Liver (tissue), 3 donors: ENCODE measurements around the gene USP24.

Experiments
- CTCF ChIP-seq: fragments of 150-350 bp; IDR thresholded peaks from 2 replicates; pipeline ENCODE4 v1.5.1; 2017; ENCODE audit warnings: improper control_type of control experiment, low read depth, low read length; ENCODE audit not compliant: missing input control
- EGR1 ChIP-seq, 2 donors: IDR thresholded peaks; 2 replicates each; pipeline ENCODE4 v1.6.1; 2016 to 2018; ENCODE audit warnings: antibody characterized with exemption in 2 of 2, low read depth in 2 of 2
- FOXA2 ChIP-seq: IDR thresholded peaks from 2 replicates; pipeline ENCODE4 v1.6.1; 2016; ENCODE audit warnings: antibody characterized with exemption
- GABPA ChIP-seq, 2 donors: IDR thresholded peaks in 1 of 2; conservative IDR thresholded peaks in 1 of 2; 2 replicates each; pipeline ENCODE4 v1.6.1; 2016; ENCODE audit warnings: antibody characterized with exemption in 2 of 2, mild to moderate bottlenecking in 1 of 2, moderate library complexity in 1 of 2
- HNF4A ChIP-seq, 2 donors: conservative IDR thresholded peaks; 2 replicates each; pipeline ENCODE4 v1.6.1; 2016; ENCODE audit warnings: antibody characterized with exemption in 2 of 2, mild to moderate bottlenecking in 2 of 2
- RAD21 ChIP-seq, 2 donors: IDR thresholded peaks; 2 replicates each; pipeline ENCODE4 v1.6.1; 2016; ENCODE audit warnings: antibody characterized with exemption in 2 of 2, mild to moderate bottlenecking in 2 of 2
- REST ChIP-seq: IDR thresholded peaks from 2 replicates; pipeline ENCODE4 v1.6.1; 2016; ENCODE audit warnings: antibody characterized with exemption, mild to moderate bottlenecking
- RXRA ChIP-seq, 2 donors: IDR thresholded peaks; 2 replicates each; pipeline ENCODE4 v1.6.1; 2017 to 2018; ENCODE audit warnings: antibody characterized with exemption in 2 of 2, mild to moderate bottlenecking in 1 of 2
- SP1 ChIP-seq: IDR thresholded peaks from 2 replicates; pipeline ENCODE4 v1.6.1; 2018; ENCODE audit warnings: antibody characterized with exemption, mild to moderate bottlenecking
- TAF1 ChIP-seq: conservative IDR thresholded peaks from 2 replicates; pipeline ENCODE4 v1.6.1; 2016; ENCODE audit warnings: antibody characterized with exemption, mild to moderate bottlenecking
- YY1 ChIP-seq: IDR thresholded peaks from 2 replicates; pipeline ENCODE4 v1.6.1; 2016; ENCODE audit warnings: antibody characterized with exemption, mild to moderate bottlenecking
- ZBTB33 ChIP-seq: IDR thresholded peaks from 2 replicates; pipeline ENCODE4 v1.6.1; 2016; ENCODE audit warnings: antibody characterized with exemption
- TF ChIP-seq, protein P1 (sequence below): IDR thresholded peaks from 2 replicates; pipeline ENCODE4 v1.6.1; 2016; ENCODE audit warnings: antibody characterized with exemption
- donor health status: healthy.
- donor health status: healthy.

GRCh38 chr1:55249646-55250398, 34.7 kb upstream of the USP24 start:
- no peak for TF ChIP-seq CTCF
- TF ChIP-seq RAD21 (IDR thresholded peaks at IDR 0.05) = no peak
- TF ChIP-seq, protein P1, sequence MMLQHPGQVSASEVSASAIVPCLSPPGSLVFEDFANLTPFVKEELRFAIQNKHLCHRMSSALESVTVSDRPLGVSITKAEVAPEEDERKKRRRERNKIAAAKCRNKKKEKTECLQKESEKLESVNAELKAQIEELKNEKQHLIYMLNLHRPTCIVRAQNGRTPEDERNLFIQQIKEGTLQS = no peak
- no peak for TF ChIP-seq REST
- TF ChIP-seq HNF4A (conservative IDR thresholded peaks at IDR 0.05) = no peak
- TF ChIP-seq TAF1 = no peak
- TF ChIP-seq YY1 = no peak
- no peak for TF ChIP-seq RXRA (IDR thresholded peaks at IDR 0.05)
- no peak for TF ChIP-seq FOXA2
- TF ChIP-seq ZBTB33 = no peak
- TF ChIP-seq SP1 = no peak
- TF ChIP-seq EGR1 (IDR thresholded peaks at IDR 0.05; ENCODE audit: low read depth in 2 of 2) = no peak
- TF ChIP-seq GABPA (IDR thresholded peaks at IDR 0.05 in 1 of 2, conservative IDR thresholded peaks at IDR 0.05 in 1 of 2) = no peak
